Ovary (tissue), 9 donors: ENCODE measurements around the gene ETV3L. TPM values are rescaled to one million over a fixed set of nuclear protein-coding genes. Genes with fewer than 3 reads are reported as not detected.

Experiments
- DNase-seq, 5 donors: peaks; one replicate each; pipeline ENCODE4 v3.0.0-alpha.2; 2019 to 2020
- H3K27ac ChIP-seq, 2 donors: fragments of 200-600 bp; one replicate each; pipeline versions ENCODE4 v1.5.1 to v1.8.0; 2019 to 2022
- H3K27me3 ChIP-seq: fragments of 200-600 bp; one replicate; pipeline ENCODE4 v1.8.0; 2022
- H3K36me3 ChIP-seq: fragments of 200-600 bp; sonication (generic); one replicate; pipeline ENCODE4 v1.5.1; 2019
- H3K4me1 ChIP-seq: one replicate; pipeline ENCODE4 v1.8.1; 2013; ENCODE audit warnings: mild to moderate bottlenecking, moderate library complexity; ENCODE audit not compliant: insufficient read depth
- H3K4me3 ChIP-seq: fragments of 200-600 bp; sonication (generic); one replicate; pipeline ENCODE4 v1.5.1; 2017
- H3K9me3 ChIP-seq, 2 donors: fragments of 200-600 bp in 1 of 2; sonication (generic) in 1 of 2; one replicate each; pipeline versions ENCODE4 v1.5.1 to v1.8.1; 2013 to 2019; ENCODE audit warnings: mild to moderate bottlenecking in 1 of 2, moderate library complexity in 1 of 2
- EP300 ChIP-seq: sonication (generic); formaldehyde crosslinking; IDR thresholded peaks from one replicate; pipeline ENCODE4 v1.6.1; 2017; ENCODE audit warnings: antibody characterized with exemption
- POLR2A ChIP-seq: fragments of 450-650 bp; IDR thresholded peaks from one replicate; pipeline ENCODE4 v1.6.1; 2017; ENCODE audit warnings: antibody characterized with exemption, mild to moderate bottlenecking, moderate library complexity
- WGBS, 3 donors: extraction: QIAGEN DNeasy Blood & Tissue Kit in 1 of 3; methylation state at CpG; one replicate each; pipeline versions ENCODE4 v1.1.5 to v1.1.7; 2013 to 2017; 5-methylcytosine and 5-hydroxymethylcytosine counted together
- intact Hi-C, 4 donors: fragments of 100-400 bp; cut with DNase I; formaldehyde crosslinking; loops; one replicate each; pipeline versions ENCODE4 v1.11.0 to v1.15.1; 2022 to 2023
- polyA plus RNA-seq, 2 donors: library from polyadenylated mRNA; stranded (reverse); fragments of 200-250 nt in 1 of 2; fragments of 350-450 nt in 1 of 2; fragmentation: Illumina TruSeq in 1 of 2; extraction: RNeasy Lipid Tissue Mini Kit (QIAGEN cat#74804) in 1 of 2; gene quantifications; one replicate each; pipeline ENCODE4 v1.2.3, GENCODE V29; 2013 to 2014
- total RNA-seq, 7 donors: library from RNA; depleted of rRNA in 2 of 7; stranded (reverse); fragments of >200 nt in 2 of 7; fragmentation: NEBNext Ultra II Directional in 3 of 7; extraction: Animal tissue kit (Norgen Biotek cat#: 25700) in 3 of 7; gene quantifications; one replicate each; pipeline versions ENCODE4 v1.1.0 to v1.2.4, GENCODE V29; 2016 to 2023
- TF ChIP-seq, protein P1 (sequence below), 3 donors: fragments of 450-650 bp in 2 of 3; fragments of 200-600 bp in 1 of 3; IDR thresholded peaks; one replicate each; pipeline versions ENCODE4 v1.5.1 to v1.8.0; 2016 to 2022; ENCODE audit warnings: antibody characterized with exemption in 3 of 3, mild to moderate bottlenecking in 1 of 3
- donor health status: DM: no; HTN: no; CAD: no; lungs with moderate emphysema.
- donor health status: DM: no; HTN: no; CAD: no.
- donor health status: Bipolar disorder and iron deficiency.
- donor health status: DM: yes; HTN: yes; CAD: no.
- donor health status: DM: no; HTN: no; CAD: no.
- donor health status: DM: yes; HTN: yes; CAD: no.

ETV3L gene
- total and polyA plus RNA-seq, 9 donors, result not detected

DNA sequence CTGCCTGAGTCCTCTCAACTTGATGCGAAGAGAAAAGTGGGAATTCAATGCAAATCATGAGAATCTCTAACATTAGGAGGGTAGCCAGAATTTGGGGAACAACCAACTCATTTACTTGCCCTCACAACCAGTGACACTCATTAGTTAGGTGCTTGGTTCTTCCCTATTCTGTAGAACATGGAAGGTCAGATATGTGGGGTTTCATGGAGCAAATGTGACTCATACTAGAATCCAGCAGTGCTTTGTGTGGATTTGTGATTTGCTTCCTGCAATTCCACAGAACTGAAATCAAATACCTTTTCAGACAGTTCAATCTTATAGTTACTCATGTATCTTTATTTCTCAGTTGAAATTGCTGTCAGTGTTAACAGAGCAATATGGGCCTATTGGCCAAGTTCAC lies 45.5 kb upstream of the ETV3L start:
- Histone ChIP-seq H3K9me3 (no peaks in the 10 kb centered on the region), H3K36me3 (no peaks in the 10 kb centered on the region), H3K4me1 (no peaks in the 10 kb centered on the region), H3K27me3 (no peaks in the 10 kb centered on the region), H3K27ac (no peak overlapping the region), H3K4me3 (no peak overlapping the region)
- TF ChIP-seq EP300 (no peak), POLR2A (no peak)
- TF ChIP-seq, protein P1, sequence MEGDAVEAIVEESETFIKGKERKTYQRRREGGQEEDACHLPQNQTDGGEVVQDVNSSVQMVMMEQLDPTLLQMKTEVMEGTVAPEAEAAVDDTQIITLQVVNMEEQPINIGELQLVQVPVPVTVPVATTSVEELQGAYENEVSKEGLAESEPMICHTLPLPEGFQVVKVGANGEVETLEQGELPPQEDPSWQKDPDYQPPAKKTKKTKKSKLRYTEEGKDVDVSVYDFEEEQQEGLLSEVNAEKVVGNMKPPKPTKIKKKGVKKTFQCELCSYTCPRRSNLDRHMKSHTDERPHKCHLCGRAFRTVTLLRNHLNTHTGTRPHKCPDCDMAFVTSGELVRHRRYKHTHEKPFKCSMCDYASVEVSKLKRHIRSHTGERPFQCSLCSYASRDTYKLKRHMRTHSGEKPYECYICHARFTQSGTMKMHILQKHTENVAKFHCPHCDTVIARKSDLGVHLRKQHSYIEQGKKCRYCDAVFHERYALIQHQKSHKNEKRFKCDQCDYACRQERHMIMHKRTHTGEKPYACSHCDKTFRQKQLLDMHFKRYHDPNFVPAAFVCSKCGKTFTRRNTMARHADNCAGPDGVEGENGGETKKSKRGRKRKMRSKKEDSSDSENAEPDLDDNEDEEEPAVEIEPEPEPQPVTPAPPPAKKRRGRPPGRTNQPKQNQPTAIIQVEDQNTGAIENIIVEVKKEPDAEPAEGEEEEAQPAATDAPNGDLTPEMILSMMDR (IDR thresholded peaks at IDR 0.05), result no peak
- no peak for DNase-seq
- intact Hi-C loops, result loop anchor here in 1 of 4 donors (5.0 kb wide), 1 partner anchor 368 kb away; no protein-coding TSS in a partner anchor
- WGBS, 3 donors, result 79 to 100% (median 89%) methylated on average over 1 of the region's 1 CpG

DNA sequence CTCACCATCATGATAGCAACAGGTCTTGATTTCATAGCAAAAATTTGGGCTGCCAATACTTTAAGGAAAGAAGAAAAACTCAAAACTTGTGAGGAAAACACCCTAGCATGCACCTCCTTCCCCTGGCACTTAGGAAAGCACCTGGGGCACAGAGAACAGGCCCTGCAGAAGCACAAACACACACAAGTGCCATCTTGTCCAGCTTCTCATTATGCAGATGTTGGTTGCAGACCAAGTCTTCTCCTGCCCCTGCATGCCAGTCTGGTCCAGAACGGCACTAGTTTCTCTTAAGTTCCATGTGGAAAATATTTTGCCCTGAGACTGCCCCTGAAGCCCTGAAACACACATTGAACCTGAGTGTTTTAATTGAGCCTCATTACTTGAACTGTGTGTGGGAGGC lies 44.9 kb upstream of the ETV3L start:
- no peaks in the 10 kb centered on the region for H3K4me1 ChIP-seq
- no peak overlapping the region for H3K4me3 ChIP-seq
- intact Hi-C loops, result no loop called here
- no peaks in the 10 kb centered on the region for H3K9me3 ChIP-seq
- TF ChIP-seq, protein P1 (IDR thresholded peaks at IDR 0.05), result no peak
- TF ChIP-seq EP300, result no peak
- TF ChIP-seq POLR2A, result no peak
- 41 to 62% (median 46%) methylated on average over 1 of the region's 1 CpG for WGBS, 3 donors
- H3K27ac ChIP-seq, result no peak overlapping the region
- H3K36me3 ChIP-seq, result no peaks in the 10 kb centered on the region
- no peak for DNase-seq
- H3K27me3 ChIP-seq, result no peaks in the 10 kb centered on the region

DNA sequence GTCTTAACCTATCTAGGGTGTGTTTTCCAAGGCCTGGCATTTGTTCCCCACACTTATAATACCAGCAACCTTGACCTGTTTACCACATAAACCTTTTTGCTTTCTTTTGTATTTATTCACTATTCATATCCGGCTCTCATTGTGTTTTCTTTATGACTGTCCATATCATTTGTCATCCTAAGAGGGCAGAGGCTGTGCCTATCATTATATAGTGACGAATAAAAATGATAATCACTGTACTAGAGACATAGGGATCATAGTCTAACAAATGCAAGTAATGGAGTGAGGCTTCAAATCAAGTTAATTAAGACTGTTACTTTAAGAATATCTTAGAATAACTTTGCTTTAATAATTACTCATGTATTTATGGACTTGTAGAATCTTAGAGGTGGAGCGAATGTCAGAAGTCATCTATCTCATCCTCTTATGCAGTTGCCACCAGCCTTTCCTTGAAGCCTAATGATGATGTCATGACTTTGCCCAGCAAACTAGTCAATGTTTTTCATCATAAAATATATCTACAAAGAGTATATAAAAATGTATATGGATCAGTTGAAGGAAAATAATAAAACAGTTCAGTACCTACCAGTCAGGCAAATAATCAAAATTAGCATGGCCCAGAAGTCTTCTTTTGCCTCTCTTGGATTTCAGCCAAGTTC lies 43.3 kb upstream of the ETV3L start:
- Histone ChIP-seq H3K27ac (no peak overlapping the region), H3K27me3 (no peaks in the 10 kb centered on the region), H3K9me3 (no peaks in the 10 kb centered on the region), H3K36me3 (no peaks in the 10 kb centered on the region), H3K4me3 (no peak overlapping the region), H3K4me1 (no peaks in the 10 kb centered on the region)
- intact Hi-C loops, result no loop called here
- TF ChIP-seq, protein P1 (IDR thresholded peaks at IDR 0.05), result no peak
- TF ChIP-seq EP300 (no peak), POLR2A (no peak)
- WGBS, 3 donors, result 74 to 89% (median 74%) methylated on average over 3 of the region's 3 CpGs
- no peak for DNase-seq

DNA sequence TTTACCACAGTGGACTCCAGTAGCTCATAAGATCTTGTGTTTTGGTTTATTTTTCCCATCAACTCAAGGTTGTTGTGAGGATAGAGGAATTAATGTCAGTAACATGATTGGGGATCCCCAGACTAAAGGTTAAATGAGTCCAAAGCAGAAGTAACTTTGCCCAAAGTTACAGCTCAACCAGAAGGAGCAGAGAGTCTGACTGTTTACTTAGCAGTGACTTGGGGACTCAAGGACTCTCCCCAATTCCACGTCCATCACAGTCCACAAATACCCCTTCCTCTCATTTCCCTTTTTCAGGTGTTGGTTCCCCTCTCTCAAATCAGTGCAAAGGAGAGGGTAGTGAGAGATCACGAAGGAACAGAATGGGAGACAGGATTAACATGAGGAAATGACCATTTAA lies 42.6 kb upstream of the ETV3L start:
- H3K27ac ChIP-seq, result no peak overlapping the region

More for the DNA sequence above, 42.6 kb upstream of the ETV3L start:
- H3K4me3 ChIP-seq, result no peak overlapping the region
- TF ChIP-seq EP300 (no peak), POLR2A (no peak)
- TF ChIP-seq, protein P1 (IDR thresholded peaks at IDR 0.05), result no peak
- no peaks in the 10 kb centered on the region for H3K9me3 ChIP-seq
- 62 to 66% (median 62%) methylated on average over 2 of the region's 2 CpGs for WGBS, 3 donors
- H3K4me1 ChIP-seq, result peaks cover 1% of the 10 kb centered on the region
- no peaks in the 10 kb centered on the region for H3K27me3 ChIP-seq
- no peaks in the 10 kb centered on the region for H3K36me3 ChIP-seq
- DNase-seq, result no peak
- intact Hi-C loops, result no loop called here
